Measurements from ENCODE around the gene ZNF500.
"Not testable (repeated sequence)": the region's sequence is repeated elsewhere in the genome, so short reads cannot be mapped to it uniquely, and the experiment has no call there.

Gene ZNF500

DNA sequence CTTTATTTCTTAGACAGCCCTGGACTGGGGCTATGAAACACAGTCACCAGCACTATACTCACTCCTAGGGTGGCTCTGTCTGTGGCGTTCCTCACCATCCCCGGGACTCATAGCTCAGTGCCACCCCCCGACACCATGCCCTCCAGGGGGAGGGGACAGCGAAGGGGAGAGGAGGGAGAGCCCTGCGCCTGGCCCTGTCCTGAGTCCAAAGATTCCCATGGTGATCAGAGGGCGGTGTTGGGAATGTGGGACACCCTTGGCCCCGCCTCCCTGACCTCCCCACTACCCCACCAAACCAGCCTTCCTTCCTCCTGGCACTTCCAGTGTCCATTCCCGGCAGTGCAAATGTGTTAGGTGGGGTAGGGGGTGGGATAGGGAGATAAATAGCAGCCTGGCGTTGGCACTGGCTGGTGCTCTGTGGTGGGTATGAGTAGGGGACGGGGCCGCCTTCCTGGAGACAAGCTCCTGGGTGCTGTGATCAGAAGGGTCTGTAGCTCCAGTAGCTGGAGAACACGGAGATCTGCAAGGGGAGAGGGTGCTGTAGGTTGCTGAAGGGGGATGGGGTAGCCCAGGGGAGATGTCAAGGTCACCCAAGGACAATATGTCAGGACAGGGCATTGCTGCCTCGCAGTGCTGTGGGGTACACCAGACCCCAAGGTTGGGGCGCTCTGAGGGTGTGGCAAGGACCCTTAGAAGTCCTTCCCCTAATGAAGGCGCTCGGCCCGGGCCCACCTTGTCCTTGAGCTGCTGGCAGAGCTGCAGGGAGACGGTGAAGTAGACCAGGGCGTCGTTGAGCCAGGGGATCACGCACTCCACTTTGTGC is 30.2 kb upstream of the ZNF500 start:
- DNase-seq (ENCODE audit: low read depth in 3 of 3, low spot score in 1 of 3): no peak

DNA sequence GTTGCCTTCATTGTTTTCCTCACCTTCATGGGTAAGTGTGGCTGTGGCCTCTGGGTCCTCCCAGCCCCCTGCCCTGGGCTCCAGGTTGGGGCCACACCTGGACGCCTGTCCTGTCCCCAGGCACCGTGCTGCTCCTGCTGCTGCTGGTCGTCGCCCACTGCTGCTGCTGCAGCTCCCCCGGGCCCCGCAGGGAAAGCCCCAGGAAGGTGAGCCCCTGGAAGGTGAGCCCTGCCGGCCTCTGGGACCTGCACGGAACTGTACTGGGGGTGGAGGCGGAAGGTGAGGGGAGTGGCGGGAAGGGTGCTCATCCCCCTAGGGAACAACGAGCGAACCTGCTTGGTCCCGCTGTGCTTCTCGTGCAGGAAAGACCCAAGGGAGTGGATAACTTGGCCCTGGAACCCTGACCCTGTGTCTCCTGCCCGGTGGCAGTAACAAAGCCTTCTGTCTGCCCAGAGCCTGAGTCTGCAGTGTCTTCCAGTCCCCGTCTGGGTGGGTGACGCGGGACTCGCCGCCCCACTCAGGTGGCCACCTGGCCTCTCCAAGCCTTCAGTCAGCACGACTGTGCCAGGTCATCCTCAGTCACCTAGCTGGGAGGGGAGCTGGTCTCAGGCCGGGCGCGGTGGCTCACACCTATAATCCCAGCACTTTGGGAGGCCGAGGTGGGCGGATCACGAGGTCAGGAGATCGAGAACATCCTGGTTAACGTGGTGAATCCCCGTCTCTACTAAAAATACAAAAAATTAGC is 29.0 kb upstream of the ZNF500 start:
- no peak for DNase-seq (ENCODE audit: low read depth in 3 of 3, low spot score in 1 of 3)

DNA sequence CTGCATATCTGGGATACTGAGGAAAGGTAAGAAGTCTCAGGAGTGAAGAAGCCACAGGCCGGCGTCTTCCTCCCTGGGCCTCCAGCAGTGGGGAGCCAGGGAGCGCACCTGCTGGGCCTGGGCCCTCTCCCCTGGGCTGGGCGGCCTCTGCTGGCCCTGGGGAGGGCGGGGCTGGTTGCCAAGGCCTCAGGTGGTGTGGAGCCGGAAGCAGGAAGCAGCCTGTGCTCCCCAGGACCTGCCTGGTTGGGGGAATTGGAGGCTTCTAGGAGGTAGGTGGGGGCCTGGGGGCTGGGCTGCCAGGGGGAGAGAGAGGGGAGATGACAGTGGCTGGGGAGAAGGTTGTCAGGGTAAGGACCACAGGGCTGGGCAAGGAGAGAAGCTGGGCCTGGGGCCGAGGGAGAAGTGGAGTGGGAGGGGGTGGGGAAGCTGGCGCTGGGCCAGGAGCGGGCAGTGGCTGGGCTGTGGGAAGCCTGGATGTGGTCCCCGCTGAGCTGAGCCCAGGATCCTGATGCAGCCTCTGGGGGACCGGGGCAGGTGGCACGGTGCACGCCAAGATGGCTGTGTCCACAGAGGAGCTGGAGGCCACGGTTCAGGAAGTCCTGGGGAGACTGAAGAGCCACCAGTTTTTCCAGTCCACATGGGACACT is 28.3 kb upstream of the ZNF500 start, which contains the start of gene SMIM22:
Gene SMIM22 (plus strand): TSS at position 189 of the 647 bp plus-strand sequence. CDS start 366 bp downstream, at position 555.
- DNase-seq (ENCODE audit: low read depth in 3 of 3, low spot score in 1 of 3): no peak

DNA sequence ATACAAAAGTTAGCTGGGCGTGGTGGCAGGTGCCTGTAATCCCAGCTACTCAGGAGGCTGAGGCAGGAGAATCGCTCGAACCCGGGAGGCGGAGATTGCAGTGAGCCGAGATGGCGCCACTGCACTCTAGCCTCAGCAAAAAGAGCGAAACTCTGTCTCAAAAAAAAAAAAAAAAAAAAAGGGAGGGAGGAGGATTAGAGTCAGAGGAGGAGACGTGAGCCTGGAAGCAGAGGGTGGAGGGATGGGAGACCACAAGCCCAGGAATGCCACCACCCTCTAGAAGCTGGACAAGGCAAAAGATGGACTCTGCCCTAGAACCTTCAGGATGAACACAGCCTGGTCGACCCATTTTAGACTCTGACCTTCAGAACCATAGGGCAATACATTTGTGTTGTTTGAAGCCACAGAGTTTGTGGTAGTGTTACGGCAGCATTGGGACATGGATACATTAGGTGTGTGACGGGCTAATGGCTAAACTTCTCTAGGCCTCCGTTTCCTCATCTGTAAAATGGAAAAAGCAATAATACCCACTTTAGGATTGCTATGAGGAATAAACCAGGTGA is 26.1 kb upstream of the ZNF500 start:
- no peak for DNase-seq (ENCODE audit: low read depth in 3 of 3, low spot score in 1 of 3)

DNA sequence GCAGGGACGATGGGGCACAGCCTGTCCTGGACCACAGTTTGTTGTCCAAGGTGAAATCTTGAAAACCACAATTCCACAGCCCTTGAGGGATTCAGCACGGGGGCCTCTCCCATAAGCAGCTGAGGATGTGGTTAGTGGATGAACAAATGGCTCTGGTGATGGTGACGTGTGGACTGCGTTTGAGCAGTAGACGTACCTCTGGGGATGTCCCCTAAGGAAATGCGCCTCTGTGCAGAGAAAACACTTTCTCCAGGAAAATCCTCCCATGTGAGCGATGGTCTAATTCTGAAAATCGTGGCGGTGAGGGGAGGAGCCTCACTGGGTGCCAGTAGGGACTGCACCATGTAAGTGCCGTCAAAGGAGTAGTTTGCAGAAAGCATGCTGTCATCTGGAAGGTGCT is 23.9 kb upstream of the ZNF500 start:
- DNase-seq (ENCODE audit: low read depth in 3 of 3, low spot score in 1 of 3): no peak

DNA sequence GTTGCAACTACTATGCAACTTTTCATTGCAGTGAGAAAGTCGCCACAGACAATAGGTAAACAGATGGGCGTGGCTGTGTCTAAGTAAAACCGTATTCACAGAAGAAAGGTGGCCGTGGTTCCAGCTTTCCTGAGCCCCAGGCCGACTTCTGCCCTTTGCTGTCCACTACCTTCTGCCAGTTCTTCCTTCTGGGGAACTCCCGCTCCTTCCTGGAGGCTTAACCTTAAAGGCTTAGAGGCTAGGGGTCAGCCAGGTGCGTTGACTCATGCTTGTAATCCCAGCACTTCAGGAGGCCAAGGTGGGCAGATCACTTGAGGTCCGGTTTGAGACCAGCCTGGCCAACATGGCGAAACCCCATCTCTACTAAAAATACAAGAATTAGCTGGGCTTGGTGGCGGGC is 23.3 kb upstream of the ZNF500 start:
- DNase-seq (ENCODE audit: low read depth in 3 of 3, low spot score in 1 of 3): no peak

DNA sequence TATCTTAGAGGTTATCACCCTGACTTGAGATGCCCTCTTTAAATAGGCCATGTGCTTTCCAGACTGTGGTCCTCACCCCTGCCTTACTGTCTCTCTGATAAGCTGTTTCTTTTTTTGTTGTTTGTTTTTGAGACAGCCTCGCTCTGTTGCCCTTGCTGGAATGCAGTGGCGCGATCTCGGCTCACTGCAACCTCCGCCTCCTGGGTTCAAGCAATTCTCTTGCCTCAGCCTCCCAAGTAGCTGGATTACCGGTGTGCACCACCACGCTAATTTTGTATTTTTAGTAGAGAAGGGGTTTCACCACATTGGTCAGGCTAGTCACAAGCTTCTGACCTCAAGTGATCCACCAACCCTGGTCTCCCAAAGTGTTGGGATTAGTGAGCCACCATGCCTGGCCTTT is 21.9 kb upstream of the ZNF500 start:
- no peak for DNase-seq (ENCODE audit: low read depth in 3 of 3, low spot score in 1 of 3)

DNA sequence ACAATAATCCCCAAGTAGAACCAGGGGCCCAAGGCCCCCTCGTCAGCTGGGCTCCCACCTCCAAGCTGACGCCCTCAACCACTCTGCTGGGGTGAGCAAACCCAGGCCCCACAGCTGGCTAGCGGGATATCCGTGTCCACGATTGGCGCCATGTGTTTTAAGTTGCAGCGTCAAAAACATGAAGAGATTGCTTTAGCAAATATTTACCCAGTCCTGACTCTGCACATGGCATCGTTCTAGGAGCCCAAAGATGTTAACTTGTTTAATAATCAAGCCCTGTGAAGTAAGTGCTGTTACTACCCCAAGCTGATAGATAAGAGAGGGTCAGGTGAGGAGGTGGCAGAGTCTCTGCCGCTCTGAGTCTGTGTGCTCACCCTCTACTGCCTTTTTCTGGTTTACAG is 21.5 kb upstream of the ZNF500 start:
- DNase-seq (ENCODE audit: low read depth in 3 of 3, low spot score in 1 of 3): no peak

DNA sequence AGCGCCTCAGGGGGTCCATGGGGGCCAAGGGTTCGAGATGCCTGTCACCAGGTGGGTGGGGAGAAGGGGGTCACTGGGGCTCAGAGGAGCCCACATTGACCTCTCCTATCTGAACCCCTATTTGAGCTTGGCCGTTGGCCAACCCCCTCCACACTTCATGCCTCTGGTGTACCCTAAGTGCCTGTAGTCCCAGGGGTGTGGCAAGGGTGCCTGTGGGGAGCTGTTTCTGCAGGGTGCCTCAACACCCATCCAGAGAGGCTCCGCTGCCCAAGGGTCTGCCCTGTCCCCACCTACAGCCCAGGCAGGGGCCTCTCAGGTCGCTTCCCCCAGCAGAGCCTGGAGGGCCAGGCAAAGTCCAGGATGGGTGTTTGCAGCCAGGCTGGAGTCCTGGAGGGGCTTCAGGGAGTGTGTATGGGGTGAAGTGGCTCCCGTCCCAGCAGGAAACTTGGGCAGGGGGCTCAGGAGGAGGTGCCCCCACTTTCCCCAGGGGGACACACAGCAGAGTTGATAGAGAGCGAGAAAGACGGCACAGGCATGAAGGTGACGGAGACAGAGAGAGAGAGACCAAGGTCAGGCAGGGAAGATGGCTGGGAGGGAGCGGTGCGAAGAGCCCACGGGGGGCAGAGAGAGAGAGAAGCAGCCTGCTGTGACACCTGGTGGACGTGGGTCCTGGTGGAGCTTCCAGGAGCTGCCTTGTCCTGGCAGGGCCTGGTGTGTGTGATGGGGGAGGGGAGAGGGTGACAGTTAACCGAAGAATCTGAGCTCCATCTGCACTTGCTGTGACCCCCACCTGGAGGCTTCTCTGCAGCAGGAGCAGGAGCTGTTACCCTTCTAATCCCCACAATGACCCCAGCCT is 20.9 kb upstream of the ZNF500 start, which contains the start of gene SEPTIN12:
Gene SEPTIN12 (minus strand): TSS at position 719 of the 856 bp plus-strand sequence. CDS start 700 bp downstream, at position 19.
- DNase-seq (ENCODE audit: low read depth in 3 of 3, low spot score in 1 of 3): no peak

DNA sequence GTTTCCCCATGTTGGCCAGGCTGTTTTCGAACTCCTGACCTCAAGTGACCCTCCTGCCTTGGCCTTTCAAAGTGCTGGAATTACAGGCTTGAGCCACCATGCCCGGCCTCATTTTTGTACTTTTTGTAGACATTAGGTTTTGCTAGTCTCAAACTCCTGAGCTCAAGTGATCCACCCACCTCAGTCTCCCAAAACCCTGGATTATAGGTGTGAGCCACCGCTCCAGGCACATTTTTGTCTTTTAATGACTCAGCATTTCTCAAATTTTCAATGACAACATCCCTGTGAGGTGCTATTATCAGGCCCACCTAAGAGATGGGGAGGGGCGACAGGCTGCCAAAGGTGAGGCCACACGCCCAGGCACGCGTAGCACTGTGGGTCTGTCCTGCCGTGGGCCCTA is 20.1 kb upstream of the ZNF500 start:
- DNase-seq (ENCODE audit: low read depth in 3 of 3, low spot score in 1 of 3): no peak

DNA sequence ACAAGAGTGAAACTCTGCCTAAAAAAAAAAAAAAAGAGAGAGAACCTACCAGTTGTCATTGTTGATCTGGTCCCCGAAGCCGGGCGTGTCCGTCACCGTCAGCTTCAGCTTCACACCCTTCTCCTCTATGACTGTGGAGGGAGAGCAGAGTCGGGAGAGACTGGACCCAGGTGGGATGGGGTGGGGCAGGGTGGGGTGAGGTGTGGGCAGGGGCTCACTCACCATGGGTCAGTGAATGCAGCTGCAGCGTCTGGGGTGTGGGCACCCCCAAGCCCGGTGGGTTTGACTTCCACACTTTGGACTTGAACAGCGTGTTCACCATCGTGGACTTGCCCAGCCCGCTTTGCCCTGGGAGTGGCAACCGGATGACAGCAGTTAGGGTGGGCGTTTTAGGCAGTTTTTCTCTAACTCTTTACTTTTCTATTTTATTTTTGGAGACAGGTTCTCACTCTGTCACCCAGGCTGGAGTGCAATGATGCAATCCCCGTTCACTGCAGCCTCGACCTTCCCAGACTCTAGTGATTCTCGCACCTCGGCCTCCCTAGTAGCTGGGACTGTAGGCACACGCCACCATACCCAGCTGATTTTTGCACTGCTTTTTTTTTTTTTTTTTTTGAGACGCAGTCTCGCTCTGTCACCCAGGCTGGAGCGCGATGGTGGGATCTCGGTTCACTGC is 18.9 kb upstream of the ZNF500 start:
- no peak for DNase-seq (ENCODE audit: low read depth in 3 of 3, low spot score in 1 of 3)

DNA sequence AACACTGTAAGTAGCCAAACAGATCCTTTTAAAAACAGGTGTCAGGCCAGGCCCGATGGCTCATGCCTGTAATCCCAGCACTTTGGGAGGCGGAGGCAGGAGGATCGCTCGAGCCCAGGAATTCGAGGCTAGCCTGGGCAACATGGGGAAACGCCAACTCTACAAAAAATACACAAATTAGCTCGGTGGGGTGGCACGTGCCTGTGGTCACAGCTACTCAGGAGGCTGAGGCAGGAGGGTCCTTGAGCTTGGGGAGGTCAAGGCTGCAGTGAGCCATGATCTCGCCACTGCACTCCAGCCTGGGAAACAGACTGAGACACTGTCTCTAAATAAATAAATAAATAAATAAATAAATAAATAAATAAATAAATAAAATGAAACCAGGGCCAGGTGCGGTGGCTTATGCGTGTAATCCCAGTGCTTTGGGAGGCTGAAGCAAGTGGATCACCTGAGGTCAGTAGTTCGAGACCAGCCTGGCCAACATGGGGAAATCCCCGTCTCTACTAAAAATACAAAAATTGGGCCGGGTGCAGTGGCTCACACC is 17.6 kb upstream of the ZNF500 start:
- not testable (repeated sequence) for DNase-seq (ENCODE audit: low read depth in 3 of 3, low spot score in 1 of 3)

DNA sequence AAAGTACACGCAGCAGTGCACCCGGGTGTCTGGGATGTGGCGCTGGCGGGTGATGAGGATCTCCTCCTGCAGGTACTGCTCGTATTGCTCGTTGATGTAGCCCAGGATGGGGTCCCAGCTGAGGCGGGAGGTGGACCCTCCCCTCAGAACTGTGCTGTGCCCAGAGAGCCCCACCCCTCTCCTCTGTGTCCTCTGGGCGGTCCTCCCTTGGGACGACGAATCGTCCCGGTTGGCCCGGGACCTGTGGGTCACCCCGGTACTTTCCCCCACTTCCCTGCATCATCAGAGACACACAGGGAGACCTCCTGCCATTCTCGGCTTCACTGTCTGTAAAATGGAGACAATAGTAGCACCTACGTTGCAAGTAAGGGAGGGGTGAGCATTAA is 17.0 kb upstream of the ZNF500 start:
- DNase-seq (ENCODE audit: low read depth in 3 of 3, low spot score in 1 of 3): no peak

DNA sequence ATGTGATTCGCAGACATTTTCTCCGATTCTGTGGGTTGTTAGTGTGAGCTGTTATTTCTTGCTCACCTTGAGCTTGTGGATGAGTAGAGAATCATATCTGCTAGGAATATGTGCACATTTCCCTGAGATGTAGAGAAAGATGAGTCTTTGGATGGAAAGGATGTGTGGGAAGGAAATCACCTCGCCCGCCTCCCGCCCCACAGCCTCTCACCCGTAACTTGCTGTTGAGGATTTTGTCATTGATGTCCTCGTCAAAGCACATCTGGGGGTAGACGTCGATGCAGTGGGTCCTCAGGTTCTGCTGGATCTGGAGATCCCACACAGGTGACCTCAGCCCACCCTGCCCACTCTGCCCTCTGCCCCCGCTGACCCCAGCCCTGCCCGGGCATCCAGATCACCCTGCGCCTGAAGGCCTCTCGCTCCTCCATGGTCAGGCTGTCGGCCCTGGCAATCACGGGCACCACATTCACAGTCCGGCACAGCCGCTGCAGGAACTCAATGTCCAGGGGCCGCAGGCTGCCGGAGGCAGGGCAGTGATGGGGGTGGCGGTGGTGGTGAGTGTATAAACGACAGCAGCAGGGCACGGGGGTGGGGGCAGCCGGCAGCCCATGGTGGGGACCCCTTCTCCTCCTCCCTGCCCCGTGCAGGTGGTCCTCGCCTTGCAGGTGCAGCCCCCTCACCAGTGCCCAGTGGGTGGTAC is 16.4 kb upstream of the ZNF500 start:
- no peak for DNase-seq (ENCODE audit: low read depth in 3 of 3, low spot score in 1 of 3)

DNA sequence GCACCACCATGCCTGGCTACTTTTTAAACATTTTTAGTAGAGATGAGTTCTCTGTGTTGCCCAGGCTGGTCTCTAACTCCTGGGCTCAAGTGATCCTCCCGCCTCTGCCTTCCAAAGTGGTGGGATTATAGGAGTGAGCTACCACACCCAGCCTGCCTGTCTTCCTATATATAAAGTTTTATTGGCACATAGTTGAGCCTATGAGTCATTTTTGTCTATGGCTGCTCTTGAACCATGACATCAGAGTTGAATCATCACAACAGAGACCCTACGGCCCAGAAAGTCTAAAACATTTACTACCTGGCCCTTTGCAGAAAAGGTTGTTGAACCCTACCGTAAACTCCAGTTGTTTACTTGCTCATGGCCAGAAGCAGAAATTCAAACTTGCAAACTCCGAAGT is 13.3 kb upstream of the ZNF500 start:
- DNase-seq (ENCODE audit: low read depth in 3 of 3, low spot score in 1 of 3): no peak

DNA sequence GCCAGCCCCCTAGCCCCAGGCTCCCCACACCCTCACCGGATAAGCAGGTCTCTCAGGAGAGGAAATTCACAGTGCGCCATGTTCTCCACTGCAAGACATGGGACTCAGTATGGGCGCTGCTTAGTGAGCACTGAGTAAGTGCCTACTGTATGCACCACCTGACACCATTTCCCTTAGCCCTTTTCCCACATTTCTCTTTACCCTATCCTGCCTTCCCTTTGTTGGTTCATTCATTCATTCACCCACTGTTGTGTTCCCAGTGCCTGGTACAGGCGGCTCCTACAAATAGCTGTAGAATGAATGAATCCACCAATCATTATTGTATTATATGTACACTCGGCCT is 11.1 kb upstream of the ZNF500 start:
- DNase-seq (ENCODE audit: low read depth in 3 of 3, low spot score in 1 of 3): no peak

DNA sequence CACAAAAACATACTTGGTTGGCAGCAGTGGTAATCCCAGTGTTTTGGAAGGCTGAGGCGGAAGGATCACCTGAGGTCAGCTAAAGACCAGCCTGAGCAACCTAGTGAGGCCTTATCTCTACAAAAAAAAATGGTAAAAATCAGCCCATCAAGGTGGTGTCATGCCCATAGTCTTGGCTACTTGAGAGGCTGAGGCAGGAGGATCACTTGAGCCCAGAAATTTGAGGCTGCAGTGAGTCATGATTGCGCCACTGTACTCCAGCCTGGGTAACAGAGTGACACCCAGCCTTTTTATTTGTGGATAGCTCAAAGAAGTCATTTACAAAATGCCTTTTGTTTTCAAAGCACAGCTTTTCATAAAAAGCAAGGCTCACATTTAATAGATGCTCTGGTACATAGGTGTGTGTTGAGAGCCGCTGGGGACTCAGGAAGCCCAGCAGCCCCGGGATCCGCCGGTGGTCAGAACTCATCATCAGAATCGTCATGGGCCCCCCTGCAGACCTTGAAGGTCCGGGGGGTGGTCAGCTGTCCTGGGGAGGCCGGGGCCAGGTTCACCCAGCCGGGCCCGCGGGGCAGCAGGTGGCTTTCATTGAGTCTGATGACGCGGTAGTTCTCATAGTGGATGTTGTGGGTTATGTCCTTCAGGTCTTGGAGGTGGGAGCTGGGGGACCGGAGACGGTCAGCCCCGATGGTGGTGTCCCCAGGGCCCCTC is 10.5 kb upstream of the ZNF500 start:
- no peak for DNase-seq (ENCODE audit: low read depth in 3 of 3, low spot score in 1 of 3)

DNA sequence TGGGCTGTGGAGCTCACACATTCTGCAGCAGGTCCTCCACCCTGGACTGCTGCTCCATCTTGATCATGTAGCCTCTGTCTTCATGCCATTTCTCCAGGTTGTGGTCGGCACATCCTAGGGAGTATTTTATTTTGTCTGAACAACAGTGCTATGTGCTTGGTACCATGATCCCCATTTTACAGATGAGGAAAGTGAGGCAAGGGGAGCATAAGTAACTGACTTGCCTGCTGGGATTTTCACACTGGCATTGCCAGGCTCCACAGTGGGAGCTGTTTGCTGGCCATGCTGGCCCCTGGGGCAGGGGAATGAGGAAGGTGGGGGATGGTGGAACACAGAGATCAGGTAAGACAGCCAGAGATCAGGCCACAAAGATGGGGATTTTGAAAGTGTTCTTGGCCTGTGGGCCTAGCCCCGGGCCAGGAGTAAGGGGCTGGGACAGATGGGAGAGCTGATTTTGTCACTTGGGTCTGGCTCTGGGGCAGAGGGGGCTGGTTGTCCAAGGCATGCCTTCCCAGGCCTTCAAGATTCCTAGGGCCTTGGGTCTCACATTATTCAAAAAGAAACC is 9.3 kb upstream of the ZNF500 start:
- DNase-seq (ENCODE audit: low read depth in 3 of 3, low spot score in 1 of 3): no peak

Data from stimulated activated CD4-positive, alpha-beta T cell treated with anti-CD3 and anti-CD28 coated beads, TNF-alpha, amount 100 ng/mL, for 1 hour (primary cell).